ENCODE measurements around the gene GMPS. TPM values are rescaled to one million over a fixed set of nuclear protein-coding genes. Genes with fewer than 3 reads are reported as not detected.
"Not testable (repeated sequence)": the region's sequence is repeated elsewhere in the genome, so short reads cannot be mapped to it uniquely, and the experiment has no call there.

The GMPS gene
- total RNA-seq, 1 experiment from 2014 or later: 136 TPM

DNA sequence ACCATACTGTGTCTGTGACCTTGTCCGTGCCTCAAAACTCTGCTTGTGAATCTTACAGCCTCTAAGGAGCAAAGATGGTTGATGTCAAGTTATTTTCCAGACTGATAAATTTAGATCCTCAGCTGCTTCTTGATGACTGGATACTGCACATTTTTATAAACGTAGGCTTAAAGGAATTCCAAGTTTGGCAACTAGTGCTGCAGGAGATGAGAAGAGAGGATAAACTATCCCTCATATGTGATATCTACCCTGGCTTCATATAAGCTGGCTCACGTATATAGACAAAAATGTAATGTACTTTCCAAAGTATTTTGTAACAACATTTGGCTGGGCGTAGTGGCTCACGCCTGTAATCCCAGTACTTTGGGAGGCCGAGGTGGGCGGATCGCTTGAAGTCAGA is 89.6 kb downstream of the GMPS start (continued):
- TF ChIP-seq, protein P1, sequence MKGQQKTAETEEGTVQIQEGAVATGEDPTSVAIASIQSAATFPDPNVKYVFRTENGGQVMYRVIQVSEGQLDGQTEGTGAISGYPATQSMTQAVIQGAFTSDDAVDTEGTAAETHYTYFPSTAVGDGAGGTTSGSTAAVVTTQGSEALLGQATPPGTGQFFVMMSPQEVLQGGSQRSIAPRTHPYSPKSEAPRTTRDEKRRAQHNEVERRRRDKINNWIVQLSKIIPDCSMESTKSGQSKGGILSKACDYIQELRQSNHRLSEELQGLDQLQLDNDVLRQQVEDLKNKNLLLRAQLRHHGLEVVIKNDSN (CRISPR knock-in tag; IDR thresholded peaks at IDR 0.05): no peak
- TF ChIP-seq, protein P2, sequence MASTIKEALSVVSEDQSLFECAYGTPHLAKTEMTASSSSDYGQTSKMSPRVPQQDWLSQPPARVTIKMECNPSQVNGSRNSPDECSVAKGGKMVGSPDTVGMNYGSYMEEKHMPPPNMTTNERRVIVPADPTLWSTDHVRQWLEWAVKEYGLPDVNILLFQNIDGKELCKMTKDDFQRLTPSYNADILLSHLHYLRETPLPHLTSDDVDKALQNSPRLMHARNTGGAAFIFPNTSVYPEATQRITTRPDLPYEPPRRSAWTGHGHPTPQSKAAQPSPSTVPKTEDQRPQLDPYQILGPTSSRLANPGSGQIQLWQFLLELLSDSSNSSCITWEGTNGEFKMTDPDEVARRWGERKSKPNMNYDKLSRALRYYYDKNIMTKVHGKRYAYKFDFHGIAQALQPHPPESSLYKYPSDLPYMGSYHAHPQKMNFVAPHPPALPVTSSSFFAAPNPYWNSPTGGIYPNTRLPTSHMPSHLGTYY (CRISPR knock-in tag; IDR thresholded peaks at IDR 0.05): no peak
- TF ChIP-seq ATF1 (CRISPR knock-in tag; IDR thresholded peaks at IDR 0.05): no peak
- TF ChIP-seq HMGA2 (CRISPR knock-in tag; IDR thresholded peaks at IDR 0.05): no peak
- TF ChIP-seq, protein P3, sequence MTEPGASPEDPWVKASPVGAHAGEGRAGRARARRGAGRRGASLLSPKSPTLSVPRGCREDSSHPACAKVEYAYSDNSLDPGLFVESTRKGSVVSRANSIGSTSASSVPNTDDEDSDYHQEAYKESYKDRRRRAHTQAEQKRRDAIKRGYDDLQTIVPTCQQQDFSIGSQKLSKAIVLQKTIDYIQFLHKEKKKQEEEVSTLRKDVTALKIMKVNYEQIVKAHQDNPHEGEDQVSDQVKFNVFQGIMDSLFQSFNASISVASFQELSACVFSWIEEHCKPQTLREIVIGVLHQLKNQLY (CRISPR knock-in tag; IDR thresholded peaks at IDR 0.05): no peak
- TF ChIP-seq GABPB1 (CRISPR knock-in tag; IDR thresholded peaks at IDR 0.05): no peak
- no peak for TF ChIP-seq CTCF (IDR thresholded peaks at IDR 0.05)
- TF ChIP-seq PRDM15 (CRISPR knock-in tag; IDR thresholded peaks at IDR 0.05): no peak

- H3K4me1 Mint-ChIP-seq; DNase-seq (ENCODE audit: low spot score); H3K4me3 Mint-ChIP-seq; CTCF ChIA-PET; POLR2A ChIA-PET; ATAC-seq; H3K27ac Mint-ChIP-seq; H3K27me3 Mint-ChIP-seq (ENCODE audit: low read depth): not testable (repeated sequence)
- peaks cover 12% of the 10 kb centered on the region for H3K36me3 Mint-ChIP-seq
- H3K9me3 Mint-ChIP-seq: peaks cover 18% of the 10 kb centered on the region
These were observed 90.6 kb downstream of the GMPS start for GRCh38 chr3:155961044-155961443.

DNA sequence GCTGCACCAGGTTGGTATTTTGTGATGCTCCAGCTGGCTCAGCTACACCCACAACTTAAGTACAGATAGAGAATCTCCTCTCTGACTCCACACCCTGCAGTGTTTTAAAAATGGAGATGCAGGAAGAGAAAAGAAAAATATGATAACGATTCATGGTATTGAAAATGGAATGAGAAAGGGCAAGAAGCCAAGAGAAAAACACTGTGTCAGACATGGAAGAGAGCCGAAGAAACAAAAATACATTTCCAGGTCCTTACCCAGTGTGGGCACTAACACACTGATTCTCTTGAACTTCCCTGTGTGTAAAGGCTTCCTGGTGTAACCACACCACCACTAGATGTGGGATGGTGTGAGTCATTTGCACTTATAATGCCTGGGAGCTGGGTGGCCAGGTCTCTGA is 93.1 kb downstream of the GMPS start:
- no peaks in the 10 kb centered on the region; the same call in 1 of the 2 replicates for H3K27me3 Mint-ChIP-seq (ENCODE audit: low read depth)
- no peak overlapping the region for H3K4me3 Mint-ChIP-seq
- no peak for DNase-seq (ENCODE audit: low spot score)
- no peak for ATAC-seq
- H3K9me3 Mint-ChIP-seq: peaks cover 18% of the 10 kb centered on the region
- H3K27ac Mint-ChIP-seq: no peak overlapping the region
- no peaks in the 10 kb centered on the region for H3K4me1 Mint-ChIP-seq
- ChIA-PET CTCF (interaction anchor here (0.7 to 1.4 kb wide), 2 partner anchors 15 to 158 kb away, joined by 3 to 4 read pairs; partner anchors contain the start of gene C3orf33), POLR2A (no interaction called here)
- peaks cover 12% of the 10 kb centered on the region for H3K36me3 Mint-ChIP-seq
- TF ChIP-seq FOXK1 (CRISPR knock-in tag; IDR thresholded peaks at IDR 0.05) (no peak), PREB (CRISPR knock-in tag; IDR thresholded peaks at IDR 0.05; ENCODE audit: borderline replicate concordance) (no peak), NR3C1 (CRISPR knock-in tag; conservative IDR thresholded peaks at IDR 0.05; ENCODE audit: low read depth) (no peak), ZNF232 (CRISPR knock-in tag; IDR thresholded peaks at IDR 0.05) (no peak), ZNF317 (CRISPR knock-in tag; IDR thresholded peaks at IDR 0.05; ENCODE audit: borderline replicate concordance, low read depth) (no peak), ZNF423 (CRISPR knock-in tag; IDR thresholded peaks at IDR 0.05) (no peak), FOXP4 (CRISPR knock-in tag; IDR thresholded peaks at IDR 0.05) (no peak), ZNF219 (CRISPR knock-in tag; IDR thresholded peaks at IDR 0.05; ENCODE audit: borderline replicate concordance) (no peak), PRRX2 (CRISPR knock-in tag; IDR thresholded peaks at IDR 0.05) (no peak)
- TF ChIP-seq, protein P4, sequence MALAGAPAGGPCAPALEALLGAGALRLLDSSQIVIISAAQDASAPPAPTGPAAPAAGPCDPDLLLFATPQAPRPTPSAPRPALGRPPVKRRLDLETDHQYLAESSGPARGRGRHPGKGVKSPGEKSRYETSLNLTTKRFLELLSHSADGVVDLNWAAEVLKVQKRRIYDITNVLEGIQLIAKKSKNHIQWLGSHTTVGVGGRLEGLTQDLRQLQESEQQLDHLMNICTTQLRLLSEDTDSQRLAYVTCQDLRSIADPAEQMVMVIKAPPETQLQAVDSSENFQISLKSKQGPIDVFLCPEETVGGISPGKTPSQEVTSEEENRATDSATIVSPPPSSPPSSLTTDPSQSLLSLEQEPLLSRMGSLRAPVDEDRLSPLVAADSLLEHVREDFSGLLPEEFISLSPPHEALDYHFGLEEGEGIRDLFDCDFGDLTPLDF (CRISPR knock-in tag; IDR thresholded peaks at IDR 0.05): no peak
- TF ChIP-seq, protein P5, sequence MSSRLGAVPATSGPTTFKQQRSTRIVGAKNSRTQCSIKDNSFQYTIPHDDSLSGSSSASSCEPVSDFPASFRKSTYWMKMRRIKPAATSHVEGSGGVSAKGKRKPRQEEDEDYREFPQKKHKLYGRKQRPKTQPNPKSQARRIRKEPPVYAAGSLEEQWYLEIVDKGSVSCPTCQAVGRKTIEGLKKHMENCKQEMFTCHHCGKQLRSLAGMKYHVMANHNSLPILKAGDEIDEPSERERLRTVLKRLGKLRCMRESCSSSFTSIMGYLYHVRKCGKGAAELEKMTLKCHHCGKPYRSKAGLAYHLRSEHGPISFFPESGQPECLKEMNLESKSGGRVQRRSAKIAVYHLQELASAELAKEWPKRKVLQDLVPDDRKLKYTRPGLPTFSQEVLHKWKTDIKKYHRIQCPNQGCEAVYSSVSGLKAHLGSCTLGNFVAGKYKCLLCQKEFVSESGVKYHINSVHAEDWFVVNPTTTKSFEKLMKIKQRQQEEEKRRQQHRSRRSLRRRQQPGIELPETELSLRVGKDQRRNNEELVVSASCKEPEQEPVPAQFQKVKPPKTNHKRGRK (CRISPR knock-in tag; IDR thresholded peaks at IDR 0.05; ENCODE audit: borderline replicate concordance): no peak
